H9 (cell line): ENCODE results near the gene ITIH5. TPM values are rescaled to one million over a fixed set of nuclear protein-coding genes. Genes with fewer than 3 reads are reported as not detected.

Experiments
- DNase-seq: peaks from one replicate; pipeline ENCODE4 v3.0.0-alpha.2; 2017
- H2AFZ ChIP-seq: one replicate; pipeline ENCODE4 v1.6.1; 2013; ENCODE audit warnings: mild to moderate bottlenecking, low read length, control low read depth, moderate library complexity
- H2AK5ac ChIP-seq: 2 replicates; pipeline ENCODE4 v1.6.1; 2013; ENCODE audit warnings: low read length, control low read depth, mixed read lengths; ENCODE audit not compliant: insufficient read length
- H2BK120ac ChIP-seq: one replicate; pipeline ENCODE4 v1.6.1; 2013; ENCODE audit warnings: low read depth, mild to moderate bottlenecking, low read length, control low read depth, inconsistent platforms; ENCODE audit not compliant: poor library complexity, severe bottlenecking
- H2BK12ac ChIP-seq: 2 replicates; pipeline ENCODE4 v1.6.1; 2013; ENCODE audit warnings: low read length, control low read depth, mixed read lengths, low read depth; ENCODE audit not compliant: insufficient read length
- H2BK15ac ChIP-seq: 2 replicates; pipeline ENCODE4 v1.6.1; 2013; ENCODE audit warnings: low read depth, low read length, control low read depth
- H2BK20ac ChIP-seq: one replicate; pipeline ENCODE4 v1.6.1; 2013; ENCODE audit warnings: low read depth, mild to moderate bottlenecking, low read length, control low read depth, inconsistent platforms; ENCODE audit not compliant: poor library complexity, severe bottlenecking
- H2BK5ac ChIP-seq: 2 replicates; pipeline ENCODE4 v1.6.1; 2013; ENCODE audit warnings: low read length, control low read depth, mixed read lengths; ENCODE audit not compliant: insufficient read length
- H3K14ac ChIP-seq: 2 replicates; pipeline ENCODE4 v1.6.1; 2013; ENCODE audit warnings: low read length, control low read depth; ENCODE audit not compliant: insufficient read depth
- H3K18ac ChIP-seq: 2 replicates; pipeline ENCODE4 v1.6.1; 2013; ENCODE audit warnings: low read depth, mild to moderate bottlenecking, mixed read lengths, low read length, control low read depth; ENCODE audit not compliant: insufficient read length
- H3K23ac ChIP-seq: 2 replicates; pipeline ENCODE4 v1.6.1; 2013; ENCODE audit warnings: low read length, control low read depth, mixed read lengths, low read depth; ENCODE audit not compliant: insufficient read length
- H3K23me2 ChIP-seq: 2 replicates; pipeline ENCODE4 v1.6.1; 2013; ENCODE audit warnings: low read depth, mild to moderate bottlenecking, mixed read lengths, low read length, control low read depth; ENCODE audit not compliant: insufficient read length, poor library complexity, severe bottlenecking
- H3K27ac ChIP-seq: 2 replicates; pipeline ENCODE4 v1.5.1; 2013; ENCODE audit warnings: low read length, control low read depth, mixed read lengths, low read depth; ENCODE audit not compliant: insufficient read length
- H3K27me3 ChIP-seq: 2 replicates; pipeline ENCODE4 v1.6.1; 2013; ENCODE audit warnings: low read length, control low read depth, inconsistent platforms; ENCODE audit not compliant: insufficient read depth
- H3K4ac ChIP-seq: 2 replicates; pipeline ENCODE4 v1.6.1; 2013; ENCODE audit warnings: low read depth, mild to moderate bottlenecking, control low read depth, inconsistent platforms, low read length, moderate library complexity
- H3K4me1 ChIP-seq: 2 replicates; pipeline ENCODE4 v1.6.1; 2013; ENCODE audit warnings: low read length, control low read depth, inconsistent platforms; ENCODE audit not compliant: insufficient read depth
- H3K4me2 ChIP-seq: 2 replicates; pipeline ENCODE4 v1.6.1; 2013; ENCODE audit warnings: low read length, control low read depth, mixed read lengths; ENCODE audit not compliant: insufficient read length, insufficient read depth
- H3K56ac ChIP-seq: 2 replicates; pipeline ENCODE4 v1.6.1; 2013; ENCODE audit warnings: low read depth, mild to moderate bottlenecking, mixed read lengths, low read length, control low read depth; ENCODE audit not compliant: insufficient read length
- H3K79me1 ChIP-seq: 2 replicates; pipeline ENCODE4 v1.6.1; 2013; ENCODE audit warnings: low read depth, mild to moderate bottlenecking, moderate library complexity, low read length, control low read depth, inconsistent platforms; ENCODE audit not compliant: insufficient read depth, poor library complexity, severe bottlenecking
- H3K79me2 ChIP-seq: 2 replicates; pipeline ENCODE4 v1.6.1; 2013; ENCODE audit warnings: low read length, control low read depth, inconsistent platforms; ENCODE audit not compliant: insufficient read depth
- H3K9ac ChIP-seq: 2 replicates; pipeline ENCODE4 v1.6.1; 2013; ENCODE audit warnings: low read length, control low read depth, mixed read lengths; ENCODE audit not compliant: insufficient read length; ENCODE audit errors: extremely low read depth
- H3K9me3 ChIP-seq: one replicate; pipeline ENCODE4 v1.6.1; 2013; ENCODE audit warnings: low read depth, low read length, inconsistent platforms; ENCODE audit not compliant: control insufficient read depth
- H3T11ph ChIP-seq: one replicate; pipeline ENCODE4 v1.6.1; 2013; ENCODE audit warnings: mild to moderate bottlenecking, low read length, control low read depth, inconsistent platforms
- H4K20me1 ChIP-seq: one replicate; pipeline ENCODE4 v1.6.1; 2013; ENCODE audit not compliant: control insufficient read depth, insufficient read length, insufficient read depth
- H4K5ac ChIP-seq: 2 replicates; pipeline ENCODE4 v1.6.1; 2013; ENCODE audit warnings: low read depth, mild to moderate bottlenecking, mixed read lengths, low read length, control low read depth; ENCODE audit not compliant: insufficient read length
- H4K8ac ChIP-seq: replicated peaks from 2 replicates; pipeline ENCODE4 v1.6.1; 2013; ENCODE audit warnings: low read length, control low read depth, mixed read lengths, low read depth; ENCODE audit not compliant: insufficient read length
- H4K91ac ChIP-seq: 2 replicates; pipeline ENCODE4 v1.6.1; 2013; ENCODE audit warnings: low read depth, mild to moderate bottlenecking, moderate library complexity, mixed read lengths, low read length, control low read depth; ENCODE audit not compliant: insufficient read length
- H3K27ac Mint-ChIP-seq, 3 experiments: 2 replicates in 2 of 3; 3 replicates in 1 of 3; pipeline ENCODE4 v1.8.0; 2020 to 2021; ENCODE audit warnings: mixed read lengths in 3 of 3, mild to moderate bottlenecking in 1 of 3, moderate library complexity in 1 of 3
- H3K27me3 Mint-ChIP-seq: 2 replicates; pipeline ENCODE4 v1.8.0; 2021; ENCODE audit warnings: low read depth, mild to moderate bottlenecking, moderate library complexity, mixed read lengths
- H3K36me3 Mint-ChIP-seq, 3 experiments: 2 replicates in 2 of 3; 3 replicates in 1 of 3; pipeline ENCODE4 v1.8.0; 2020 to 2021; ENCODE audit warnings: low read depth in 3 of 3, mixed read lengths in 3 of 3; ENCODE audit not compliant: insufficient read depth in 1 of 3
- H3K4me1 Mint-ChIP-seq, 2 experiments: 2 replicates each; pipeline ENCODE4 v1.8.0; 2020; ENCODE audit warnings: mixed read lengths in 2 of 2
- H3K4me3 Mint-ChIP-seq, 2 experiments: 2 replicates in 1 of 2; 3 replicates in 1 of 2; pipeline ENCODE4 v1.8.0; 2020 to 2021; ENCODE audit warnings: mild to moderate bottlenecking in 2 of 2, mixed read lengths in 2 of 2, moderate library complexity in 1 of 2
- H3K9me3 Mint-ChIP-seq, 2 experiments: 2 replicates in 1 of 2; 3 replicates in 1 of 2; pipeline ENCODE4 v1.8.0; 2020; ENCODE audit warnings: mild to moderate bottlenecking in 2 of 2, mixed read lengths in 2 of 2, moderate library complexity in 1 of 2
- WGBS: extraction: QIAGEN DNeasy Blood & Tissue Kit; methylation state at CpG from one replicate; pipeline ENCODE4 v1.1.7; 2013; ENCODE audit warnings: missing lambda C conversion rate, low lambda C conversion rate, mixed read lengths; ENCODE audit not compliant: insufficient read length; ENCODE audit errors: extremely low coverage; 5-methylcytosine and 5-hydroxymethylcytosine counted together
- total RNA-seq: library from RNA; stranded (reverse); gene quantifications from 2 replicates; pipeline ENCODE4 v1.2.1, GENCODE V29; 2021
- TF ChIP-seq, protein P1 (sequence below): fragments of 200-600 bp; sonication (generic); conservative IDR thresholded peaks from 3 replicates; pipeline ENCODE4 v1.8.0; 2021; ENCODE audit warnings: antibody characterized with exemption, mild to moderate bottlenecking

Gene ITIH5
- total RNA-seq, 1 experiment from 2014 or later = 1.3 TPM

DNA sequence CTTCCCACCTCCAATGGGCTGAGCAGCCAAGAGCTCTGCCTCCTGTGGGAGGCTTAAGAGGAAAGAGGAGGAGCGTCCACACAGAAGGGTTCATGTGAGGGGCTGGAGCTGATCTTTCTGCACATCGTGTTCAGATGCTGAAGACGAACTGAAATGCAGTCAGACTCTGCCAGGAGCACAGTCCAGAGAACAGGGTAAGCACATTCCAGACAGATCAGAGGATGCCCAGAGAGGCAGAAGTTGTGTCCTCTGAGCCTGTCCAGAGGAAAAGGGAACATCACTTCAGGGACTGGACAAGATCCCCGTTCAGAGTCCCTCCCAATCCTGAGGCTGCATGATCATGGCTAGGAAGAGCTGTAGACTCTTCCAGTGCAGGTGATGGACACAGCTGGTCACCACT, 72.9 kb downstream of the ITIH5 start:
- no peak overlapping the region for H3K18ac ChIP-seq
- H3K79me2 ChIP-seq = no peaks in the 10 kb centered on the region
- Mint-ChIP-seq H3K27me3 (peaks cover 2% of the 10 kb centered on the region; the same call in 1 of the 2 replicates), H3K9me3 (no peaks in the 10 kb centered on the region), H3K4me1 (no peaks in the 10 kb centered on the region; a peak in 1 of 4 replicates), H3K36me3 (no peaks in the 10 kb centered on the region), H3K4me3 (no peak overlapping the region), H3K27ac (no peak overlapping the region)
- no peak overlapping the region for H4K8ac ChIP-seq
- TF ChIP-seq, protein P1, sequence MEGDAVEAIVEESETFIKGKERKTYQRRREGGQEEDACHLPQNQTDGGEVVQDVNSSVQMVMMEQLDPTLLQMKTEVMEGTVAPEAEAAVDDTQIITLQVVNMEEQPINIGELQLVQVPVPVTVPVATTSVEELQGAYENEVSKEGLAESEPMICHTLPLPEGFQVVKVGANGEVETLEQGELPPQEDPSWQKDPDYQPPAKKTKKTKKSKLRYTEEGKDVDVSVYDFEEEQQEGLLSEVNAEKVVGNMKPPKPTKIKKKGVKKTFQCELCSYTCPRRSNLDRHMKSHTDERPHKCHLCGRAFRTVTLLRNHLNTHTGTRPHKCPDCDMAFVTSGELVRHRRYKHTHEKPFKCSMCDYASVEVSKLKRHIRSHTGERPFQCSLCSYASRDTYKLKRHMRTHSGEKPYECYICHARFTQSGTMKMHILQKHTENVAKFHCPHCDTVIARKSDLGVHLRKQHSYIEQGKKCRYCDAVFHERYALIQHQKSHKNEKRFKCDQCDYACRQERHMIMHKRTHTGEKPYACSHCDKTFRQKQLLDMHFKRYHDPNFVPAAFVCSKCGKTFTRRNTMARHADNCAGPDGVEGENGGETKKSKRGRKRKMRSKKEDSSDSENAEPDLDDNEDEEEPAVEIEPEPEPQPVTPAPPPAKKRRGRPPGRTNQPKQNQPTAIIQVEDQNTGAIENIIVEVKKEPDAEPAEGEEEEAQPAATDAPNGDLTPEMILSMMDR = no peak
- H3K4me1 ChIP-seq = no peaks in the 10 kb centered on the region
- no peak overlapping the region for H3K4me2 ChIP-seq
- H2AFZ ChIP-seq = no peak overlapping the region
- no peak overlapping the region for H3K4ac ChIP-seq
- H2BK120ac ChIP-seq = no peak overlapping the region
- H2BK12ac ChIP-seq = no peak overlapping the region
- no peaks in the 10 kb centered on the region for H4K20me1 ChIP-seq
- H3K56ac ChIP-seq = no peak overlapping the region
- no peaks in the 10 kb centered on the region for H3K79me1 ChIP-seq
- no peak overlapping the region for H2BK15ac ChIP-seq
- H2AK5ac ChIP-seq = no peak overlapping the region
- no peaks in the 10 kb centered on the region for H3K9me3 ChIP-seq
- no peak overlapping the region for H3K27ac ChIP-seq
- WGBS = no CpG with 5 or more reads among the region's 4 CpGs
- no peak overlapping the region; the same call in 1 of the 2 replicates for H3K14ac ChIP-seq
- DNase-seq = no peak
- no peaks in the 10 kb centered on the region for H3K27me3 ChIP-seq
- H2BK20ac ChIP-seq = no peak overlapping the region
- H3K9ac ChIP-seq = no peak overlapping the region
- H2BK5ac ChIP-seq = no peak overlapping the region
- no peak overlapping the region for H4K91ac ChIP-seq
- no peak overlapping the region for H3K23ac ChIP-seq
- no peak overlapping the region for H4K5ac ChIP-seq
- no peaks in the 10 kb centered on the region for H3K23me2 ChIP-seq
- H3T11ph ChIP-seq = no peak overlapping the region
